ENCODE data around the gene KAT8. TPM values are rescaled to one million over a fixed set of nuclear protein-coding genes. Genes with fewer than 3 reads are reported as not detected.
A peak's percentile ranks its signal among the peaks of the same experiment; 100 is the strongest.
"Not testable (repeated sequence)": the region's sequence is repeated elsewhere in the genome, so short reads cannot be mapped to it uniquely, and the experiment has no call there.

Gene KAT8
- total and polyA plus RNA-seq, 12 donors = 51.9 to 107 (median 66.0) TPM

DNA sequence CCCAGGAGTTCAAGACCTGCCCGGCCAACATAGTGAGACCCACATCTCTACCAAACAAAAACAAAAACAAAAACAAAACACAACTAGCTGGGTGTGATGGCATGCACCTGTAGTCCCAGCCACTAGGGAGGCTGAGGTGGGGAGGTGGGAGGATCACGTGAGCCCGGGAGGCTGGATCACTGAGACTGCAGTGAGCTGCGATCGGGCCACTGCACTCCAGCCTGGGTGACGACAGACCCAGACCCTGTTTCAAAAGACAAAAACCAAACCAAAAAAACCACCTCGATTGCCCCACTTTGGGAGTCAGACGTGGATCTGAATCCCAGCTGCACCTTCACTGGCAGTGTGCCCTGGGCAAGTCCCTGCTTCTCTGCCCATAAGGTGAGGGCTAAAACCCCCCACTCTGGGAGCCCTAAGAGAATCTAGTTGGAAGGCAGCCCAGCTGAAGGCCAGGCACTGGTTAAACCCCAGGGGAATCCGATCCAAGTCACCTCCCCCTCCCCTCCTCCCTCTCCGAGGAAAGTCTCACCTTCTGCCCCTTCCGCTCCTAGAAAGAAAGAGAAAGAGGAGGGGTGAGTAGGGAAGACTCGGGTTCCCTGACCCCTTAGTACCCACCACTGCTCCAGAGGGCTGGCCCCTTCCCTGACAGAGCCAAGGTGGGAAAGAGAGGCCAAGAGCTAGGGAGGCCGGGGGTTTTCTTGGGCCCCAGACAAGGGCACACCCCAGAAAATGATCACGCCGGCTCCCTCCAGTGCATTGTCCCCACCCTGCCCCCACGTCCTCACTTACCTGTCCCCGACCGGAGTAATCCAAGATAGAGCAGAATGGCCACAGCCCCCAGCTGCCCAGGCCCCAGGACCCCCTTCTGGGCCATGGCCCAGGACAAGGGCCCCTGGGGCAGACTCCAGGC lies 17.4 kb downstream of the KAT8 start:
- TF ChIP-seq, protein P1, sequence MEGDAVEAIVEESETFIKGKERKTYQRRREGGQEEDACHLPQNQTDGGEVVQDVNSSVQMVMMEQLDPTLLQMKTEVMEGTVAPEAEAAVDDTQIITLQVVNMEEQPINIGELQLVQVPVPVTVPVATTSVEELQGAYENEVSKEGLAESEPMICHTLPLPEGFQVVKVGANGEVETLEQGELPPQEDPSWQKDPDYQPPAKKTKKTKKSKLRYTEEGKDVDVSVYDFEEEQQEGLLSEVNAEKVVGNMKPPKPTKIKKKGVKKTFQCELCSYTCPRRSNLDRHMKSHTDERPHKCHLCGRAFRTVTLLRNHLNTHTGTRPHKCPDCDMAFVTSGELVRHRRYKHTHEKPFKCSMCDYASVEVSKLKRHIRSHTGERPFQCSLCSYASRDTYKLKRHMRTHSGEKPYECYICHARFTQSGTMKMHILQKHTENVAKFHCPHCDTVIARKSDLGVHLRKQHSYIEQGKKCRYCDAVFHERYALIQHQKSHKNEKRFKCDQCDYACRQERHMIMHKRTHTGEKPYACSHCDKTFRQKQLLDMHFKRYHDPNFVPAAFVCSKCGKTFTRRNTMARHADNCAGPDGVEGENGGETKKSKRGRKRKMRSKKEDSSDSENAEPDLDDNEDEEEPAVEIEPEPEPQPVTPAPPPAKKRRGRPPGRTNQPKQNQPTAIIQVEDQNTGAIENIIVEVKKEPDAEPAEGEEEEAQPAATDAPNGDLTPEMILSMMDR (IDR thresholded peaks at IDR 0.05) = no peak
- Histone ChIP-seq H3K36me3 (peaks cover 0 to 36% (median 21%) of the 10 kb centered on the region in 9 donors), H3K27ac (no peak overlapping the region), H3K9me3 (no peaks in the 10 kb centered on the region), H3K4me1 (peaks cover 8 to 43% (median 32%) of the 10 kb centered on the region in 9 donors), H3K27me3 (no peaks in the 10 kb centered on the region), H3K4me3 (peak overlapping the region in 1 of 10 donors; percentile 5)
- WGBS, 2 donors = 27 to 28% methylated on average over 18 of the region's 18 CpGs
- ATAC-seq (peak in 1 of 8 donors; percentile 1), DNase-seq (no peak)
- intact Hi-C loops (cut with DNase I) = no loop called here

DNA sequence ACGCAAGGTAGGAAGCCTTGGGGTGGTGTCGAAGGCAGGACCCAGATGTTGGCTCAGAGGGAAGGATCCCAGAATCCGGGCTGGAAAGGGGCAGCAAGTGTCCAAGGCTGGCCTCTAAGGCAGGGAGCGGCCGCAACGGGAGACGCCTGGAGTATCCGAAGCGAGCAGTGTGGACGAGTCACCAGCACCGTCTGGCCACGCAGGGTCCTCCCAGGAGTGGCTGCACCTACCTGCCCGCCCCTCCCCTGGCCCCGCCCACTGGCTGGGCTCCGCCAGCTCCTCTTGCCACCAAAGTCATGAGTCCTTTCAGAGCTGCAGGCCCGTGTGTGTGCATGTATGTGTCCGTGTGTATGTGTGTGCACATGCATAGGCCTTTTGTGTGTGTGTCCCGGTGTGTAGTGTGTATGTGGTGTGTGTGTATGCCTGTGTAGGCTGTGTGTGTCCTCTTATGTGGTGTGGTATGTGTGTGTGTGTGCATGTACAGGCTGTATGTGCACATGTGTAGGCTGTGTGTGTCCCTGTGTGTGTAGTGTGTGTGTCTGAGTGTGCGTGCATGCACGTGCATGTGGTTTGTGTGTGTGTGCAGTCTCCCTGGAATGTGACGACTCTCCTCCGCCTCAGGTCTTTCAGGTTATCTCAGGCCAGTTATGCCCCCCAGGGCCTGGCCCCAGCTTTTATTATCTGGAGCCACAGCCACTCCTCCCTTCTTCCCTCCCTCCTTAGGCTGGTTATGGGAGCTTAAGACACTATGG lies 18.2 kb downstream of the KAT8 start, which contains the start of gene PRSS8:
Gene PRSS8, minus strand, starts transcription at position 193 of the 752 bp plus-strand sequence. CDS start 229 bp downstream, outside the sequence.
- Histone ChIP-seq H3K4me3 (peak within 1 kb of the TSS in 1 of 10 donors; percentile 5), H3K4me1 (peaks cover 8 to 39% (median 28%) of the 10 kb centered on the region in 9 donors), H3K9me3 (no peaks in the 10 kb centered on the region), H3K36me3 (peaks cover 0 to 27% (median 13%) of the 10 kb centered on the region in 9 donors), H3K27me3 (no peaks in the 10 kb centered on the region), H3K27ac (no peak within 1 kb of the TSS)
- TF ChIP-seq, protein P1 (IDR thresholded peaks at IDR 0.05) = no peak
- 55 to 66% methylated on average over 22 of the region's 22 CpGs for WGBS, 2 donors
- intact Hi-C loops (cut with DNase I) = no loop called here
- peak in 1 of 8 donors; percentile 4 for ATAC-seq
- no peak for DNase-seq

DNA sequence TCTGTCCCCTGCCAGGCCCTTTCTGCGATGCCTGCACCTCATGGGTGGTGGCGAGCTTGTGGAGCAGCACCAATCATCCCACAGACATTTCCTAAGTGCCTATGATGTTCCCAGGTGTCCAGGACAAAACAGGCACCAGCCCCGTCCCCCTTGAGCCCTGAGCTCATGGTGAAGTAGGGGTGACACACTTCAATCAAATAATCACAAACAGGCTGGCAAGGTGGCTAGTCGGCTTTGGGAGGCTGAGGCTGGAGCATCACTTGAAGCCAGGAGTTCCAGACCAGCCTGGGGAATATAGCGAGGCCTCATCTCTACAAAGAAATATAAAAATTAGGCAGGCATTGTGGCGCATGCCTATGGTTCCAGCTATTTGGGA lies 18.8 kb downstream of the KAT8 start:
- TF ChIP-seq, protein P1 (IDR thresholded peaks at IDR 0.05) = no peak

DNA sequence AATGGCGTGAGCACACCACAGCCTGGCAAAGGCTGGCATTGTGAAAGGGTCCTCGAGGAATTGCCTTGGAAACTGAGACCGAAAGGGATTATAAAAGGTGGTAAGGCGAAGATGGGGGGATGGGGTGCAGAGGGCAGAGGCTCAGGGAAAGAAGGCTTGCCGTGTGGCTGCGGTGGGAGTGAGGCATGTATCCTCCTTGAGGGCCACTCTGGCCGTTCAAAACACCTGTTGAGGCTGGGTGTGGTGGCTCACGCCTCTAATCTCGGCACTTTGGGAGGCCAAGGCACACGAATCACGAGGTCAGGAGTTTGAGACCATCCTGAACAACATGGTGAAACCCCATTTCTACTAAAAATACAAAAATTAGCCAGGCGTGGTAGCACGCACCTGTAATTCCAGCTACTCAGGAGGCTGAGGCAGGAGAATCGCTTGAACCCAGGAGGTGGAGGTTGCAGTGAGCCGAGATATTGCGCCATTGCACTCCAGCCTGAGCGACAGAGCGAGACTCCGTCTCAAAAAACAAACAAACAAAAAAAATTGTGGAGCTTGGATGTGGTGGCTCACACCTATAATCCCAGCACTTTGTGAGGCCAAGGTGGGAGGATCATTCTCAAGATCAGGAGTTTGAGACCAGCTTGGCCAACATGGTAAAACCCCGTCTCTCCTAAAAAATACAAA lies 19.5 kb downstream of the KAT8 start:
- peaks cover 0 to 15% (median 2%) of the 10 kb centered on the region in 9 donors for H3K36me3 ChIP-seq
- DNase-seq; ATAC-seq; H3K4me3 ChIP-seq; H3K27me3 ChIP-seq; H3K9me3 ChIP-seq; intact Hi-C loops (cut with DNase I); H3K27ac ChIP-seq: not testable (repeated sequence)
- 92 to 94% methylated on average over 20 of the region's 20 CpGs for WGBS, 2 donors
- H3K4me1 ChIP-seq = peaks cover 8 to 51% (median 39%) of the 10 kb centered on the region in 9 donors

More for the DNA sequence above, 18.8 kb downstream of the KAT8 start:
- H3K27ac ChIP-seq = no peak overlapping the region
- peaks cover 0 to 22% (median 7%) of the 10 kb centered on the region in 9 donors for H3K36me3 ChIP-seq
- intact Hi-C loops (cut with DNase I) = no loop called here
- H3K27me3 ChIP-seq = no peaks in the 10 kb centered on the region
- no peak overlapping the region for H3K4me3 ChIP-seq
- 87 to 89% methylated on average over 6 of the region's 6 CpGs for WGBS, 2 donors
- no peaks in the 10 kb centered on the region for H3K9me3 ChIP-seq
- peaks cover 8 to 44% (median 32%) of the 10 kb centered on the region in 9 donors for H3K4me1 ChIP-seq
- ATAC-seq = no peak
- no peak for DNase-seq

Measured in heart right ventricle (tissue), 16 donors.